ENCODE measurements around the gene PPP1R16B.
"Not testable (repeated sequence)": the region's sequence is repeated elsewhere in the genome, so short reads cannot be mapped to it uniquely, and the experiment has no call there.

PPP1R16B gene

GRCh38 chr20:38853759-38854158 is 48.3 kb downstream of the PPP1R16B start:
- no peak for DNase-seq (ENCODE audit: low read depth)

DNA sequence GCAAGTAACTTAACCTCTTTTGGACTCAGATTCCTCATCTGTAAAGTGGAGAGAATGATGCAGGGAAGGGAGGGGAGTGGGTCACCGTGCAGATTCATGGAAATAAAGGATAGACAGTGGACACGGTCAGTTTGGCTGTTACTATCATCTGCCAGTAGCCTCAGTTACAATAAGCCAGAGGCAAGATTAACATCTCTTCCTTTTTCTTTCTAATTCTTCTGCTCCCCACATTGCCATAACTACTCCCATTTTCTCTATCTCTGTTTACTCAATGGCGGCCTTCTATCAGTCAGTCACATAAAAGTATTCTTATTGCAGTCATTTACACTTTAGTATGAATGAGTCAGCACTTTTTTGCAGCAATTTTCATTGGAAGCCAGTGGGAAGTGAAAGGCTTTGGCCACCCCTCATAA is 49.2 kb downstream of the PPP1R16B start:
- no peak for DNase-seq (ENCODE audit: low read depth)

DNA sequence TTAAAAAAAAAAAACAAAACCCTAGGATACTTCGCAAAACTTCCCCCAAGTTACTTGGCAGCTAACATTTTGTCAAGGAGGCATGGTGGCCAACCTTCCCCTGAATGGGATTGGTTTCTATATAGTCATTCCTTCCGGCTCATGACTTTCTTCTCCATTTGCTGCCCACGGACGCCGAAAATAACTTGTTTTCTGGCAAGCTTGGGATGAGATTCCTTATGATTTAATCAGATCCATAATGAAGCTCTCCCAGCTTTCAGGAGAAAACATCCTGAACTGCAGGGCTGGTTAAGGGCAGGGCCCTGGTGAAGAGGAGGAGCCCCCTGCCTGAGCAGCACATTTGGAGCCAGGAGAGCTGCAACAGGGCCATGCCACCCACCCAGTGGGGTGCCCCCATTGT is 49.9 kb downstream of the PPP1R16B start:
- no peak for DNase-seq (ENCODE audit: low read depth)

DNA sequence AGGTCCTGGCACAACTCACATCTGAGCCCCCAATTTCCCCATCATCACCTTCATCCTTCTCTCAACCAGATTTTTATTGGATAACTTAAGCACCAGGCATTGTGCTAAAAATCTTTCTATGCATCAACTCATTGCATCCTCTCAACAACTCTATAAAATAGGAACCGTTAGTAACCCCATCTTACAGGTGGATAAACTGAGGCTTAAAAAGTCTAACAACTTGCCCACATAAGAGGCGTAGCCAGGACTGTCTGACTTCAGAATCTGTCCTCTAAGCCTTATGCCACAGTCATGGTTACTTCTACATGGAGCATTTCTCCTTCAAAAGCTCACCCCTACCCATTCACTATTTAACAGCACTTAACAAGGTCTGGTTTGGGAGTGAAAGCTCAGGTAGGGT is 51.1 kb downstream of the PPP1R16B start:
- DNase-seq (ENCODE audit: low read depth), result no peak

GRCh38 chr20:38857703-38858102 is 52.2 kb downstream of the PPP1R16B start:
- DNase-seq (ENCODE audit: low read depth), result no peak

DNA sequence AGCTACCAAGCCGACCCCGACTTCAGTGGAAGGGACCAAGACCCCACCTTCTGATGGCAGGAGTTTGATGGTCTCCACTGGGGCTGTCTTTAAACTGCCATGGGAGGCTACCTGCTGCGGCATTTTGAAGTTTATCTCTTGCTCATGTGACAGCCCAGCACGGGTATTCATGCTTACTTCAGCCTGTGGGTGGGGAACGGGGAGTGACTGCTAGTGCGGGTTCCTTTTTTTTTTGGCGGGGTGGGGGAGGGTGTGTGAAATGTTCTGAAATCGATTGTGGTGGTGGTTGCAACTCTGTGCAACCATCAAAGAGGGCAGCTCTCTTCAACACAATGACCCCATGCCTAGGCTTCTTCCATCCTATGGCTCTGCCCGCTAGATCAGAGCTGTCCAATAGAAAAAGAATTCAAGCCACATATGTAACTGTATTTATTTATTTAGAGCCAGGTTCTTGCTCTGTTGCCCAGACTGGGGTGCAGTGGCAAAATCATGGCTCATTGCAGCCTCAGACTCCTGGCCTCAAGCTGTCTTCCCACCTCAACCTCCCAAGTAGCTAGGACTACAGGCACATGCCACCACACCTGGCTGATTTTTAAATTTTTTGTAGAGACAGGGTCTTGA is 53.7 kb downstream of the PPP1R16B start:
- DNase-seq (ENCODE audit: low read depth), result no peak

- DNase-seq (ENCODE audit: low read depth), result not testable (repeated sequence)
Measured at GRCh38 chr20:38859857-38860256, 54.4 kb downstream of the PPP1R16B start.

DNA sequence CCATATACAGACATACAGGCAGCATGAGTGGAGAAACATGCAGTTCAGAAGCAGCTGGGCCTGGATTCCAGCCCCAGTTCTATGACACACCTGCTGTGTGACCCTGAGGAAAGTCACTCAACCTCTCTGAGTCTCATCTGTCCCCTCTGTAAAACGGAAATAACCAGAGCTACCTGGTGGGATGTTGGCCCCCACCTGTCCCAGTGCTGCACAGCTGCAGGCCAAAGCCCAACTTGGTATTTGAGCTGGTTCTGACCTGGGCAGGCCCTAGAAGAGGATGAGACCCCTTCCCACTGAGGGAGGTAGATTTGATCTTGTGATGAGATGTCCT is 55.5 kb downstream of the PPP1R16B start:
- no peak for DNase-seq (ENCODE audit: low read depth)

DNA sequence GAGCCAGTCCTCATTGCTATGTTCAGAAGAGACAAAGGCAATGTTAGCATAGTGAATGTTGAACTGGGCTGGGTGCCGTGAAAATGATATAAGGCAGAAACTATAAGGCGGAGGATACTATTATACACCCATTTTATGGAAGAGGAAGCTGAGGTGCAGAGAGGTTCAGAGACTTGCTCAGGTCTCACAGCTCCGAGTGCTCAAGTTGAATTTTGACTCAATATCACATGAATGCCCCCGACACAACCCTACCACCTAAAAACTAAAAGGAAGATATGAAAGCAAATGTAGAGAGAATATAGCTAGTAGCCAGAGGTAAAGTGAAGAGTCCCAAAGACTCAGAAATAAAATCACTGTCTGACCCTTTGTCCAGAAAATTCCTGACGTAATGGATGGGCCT is 56.7 kb downstream of the PPP1R16B start:
- DNase-seq (ENCODE audit: low read depth), result no peak

DNA sequence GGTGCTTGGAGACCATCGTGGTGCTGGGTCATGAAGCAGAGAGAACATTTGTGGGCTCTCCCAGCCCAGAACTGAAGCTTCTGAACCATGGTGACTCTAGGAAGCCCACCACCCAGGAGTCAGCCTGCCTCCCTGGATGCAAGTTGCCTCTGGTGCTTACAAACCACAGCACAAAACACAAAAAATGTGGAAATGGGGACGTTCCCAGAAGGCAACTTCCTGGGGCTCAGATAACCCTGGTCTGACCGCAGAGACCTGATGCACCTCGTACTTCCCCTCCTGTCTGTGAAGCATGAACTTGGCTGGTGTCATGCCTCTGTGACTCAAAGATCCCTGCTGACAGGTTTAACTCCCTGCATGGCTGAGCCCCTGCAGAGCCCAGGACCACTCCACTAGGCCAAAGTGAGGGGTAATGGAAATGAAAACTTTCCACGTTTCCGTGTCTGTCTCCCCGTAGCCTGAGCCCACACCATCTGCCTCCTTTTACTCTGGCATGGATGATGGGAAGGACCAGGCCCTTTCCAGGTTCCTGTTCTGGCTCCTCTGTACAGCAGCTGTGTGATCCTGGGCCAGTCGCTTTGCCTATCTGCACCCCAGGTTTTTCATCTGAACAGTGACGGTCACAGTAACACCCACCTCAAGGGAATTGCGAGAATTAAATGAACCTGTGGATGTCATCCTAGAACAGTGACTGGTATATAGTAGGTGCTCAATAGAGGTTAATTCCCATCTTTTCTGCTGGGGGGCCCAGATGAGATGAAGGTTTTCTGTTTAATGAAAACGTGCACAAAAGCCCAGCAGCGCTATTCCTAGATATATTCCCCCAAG is 57.7 kb downstream of the PPP1R16B start:
- DNase-seq (ENCODE audit: low read depth), result peak; percentile 56

DNA sequence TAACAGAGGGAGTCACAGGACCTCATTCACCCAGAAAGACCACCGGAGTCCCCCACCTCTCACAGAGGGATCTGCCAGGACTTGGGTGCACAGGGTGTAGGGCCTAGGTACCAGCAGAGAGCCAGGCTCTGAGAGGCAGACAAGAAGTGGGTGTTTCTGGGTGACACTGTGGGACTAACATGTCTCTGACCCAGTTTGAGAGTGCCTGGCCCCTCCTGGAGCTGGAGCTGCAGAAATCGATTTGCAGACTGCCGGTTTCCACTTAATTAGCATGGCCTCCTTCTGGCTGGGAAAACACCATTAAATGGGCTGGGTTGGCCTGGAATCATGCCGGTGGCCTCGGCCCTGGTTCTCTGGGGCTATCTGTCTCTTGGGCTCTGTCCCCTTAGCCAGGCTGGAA is 59.2 kb downstream of the PPP1R16B start:
- no peak for DNase-seq (ENCODE audit: low read depth)

DNA sequence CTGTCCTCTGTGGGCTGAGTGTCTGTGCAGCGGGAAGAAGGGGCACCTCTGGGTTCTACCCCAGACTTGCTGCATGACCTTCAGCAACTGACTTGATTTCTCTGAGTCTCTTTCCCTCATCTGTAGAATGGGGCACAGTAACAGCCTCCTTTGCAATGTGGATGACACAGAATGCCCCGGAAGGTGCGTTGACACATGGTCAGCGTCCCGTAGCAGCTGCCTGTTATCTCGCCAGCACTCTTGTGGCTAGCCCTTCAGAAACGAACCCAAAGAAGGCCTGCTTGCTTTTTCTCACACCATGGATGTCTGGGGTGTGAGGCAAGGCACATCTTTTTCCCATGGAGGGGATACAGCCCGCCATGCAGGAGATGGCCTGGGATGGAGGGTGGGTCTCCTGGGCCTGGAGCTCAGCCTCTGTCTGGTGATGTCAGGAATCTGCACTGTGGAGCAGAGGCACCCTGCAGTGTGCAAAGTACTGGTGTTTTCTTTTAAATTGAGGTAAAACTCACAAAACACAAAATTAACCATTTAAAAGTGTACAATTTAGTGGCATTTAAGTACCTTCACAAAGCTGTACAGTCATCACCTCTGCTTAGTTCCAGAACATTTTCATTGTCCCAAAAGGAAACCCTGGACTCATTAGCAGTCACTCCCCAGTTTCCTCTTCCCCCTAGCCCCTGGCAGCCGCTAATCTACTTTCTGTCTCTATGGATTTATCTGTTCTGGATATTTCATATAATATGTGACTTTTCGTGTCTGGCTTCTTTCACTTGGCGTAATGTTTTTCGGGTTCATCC is 61.0 kb downstream of the PPP1R16B start:
- no peak for DNase-seq (ENCODE audit: low read depth)

GRCh38 chr20:38867062-38867359 is 61.5 kb downstream of the PPP1R16B start:
- no peak for DNase-seq (ENCODE audit: low read depth)

GRCh38 chr20:38870733-38871559 is 65.4 kb downstream of the PPP1R16B start:
- peak; percentile 22 for DNase-seq (ENCODE audit: low read depth)

DNA sequence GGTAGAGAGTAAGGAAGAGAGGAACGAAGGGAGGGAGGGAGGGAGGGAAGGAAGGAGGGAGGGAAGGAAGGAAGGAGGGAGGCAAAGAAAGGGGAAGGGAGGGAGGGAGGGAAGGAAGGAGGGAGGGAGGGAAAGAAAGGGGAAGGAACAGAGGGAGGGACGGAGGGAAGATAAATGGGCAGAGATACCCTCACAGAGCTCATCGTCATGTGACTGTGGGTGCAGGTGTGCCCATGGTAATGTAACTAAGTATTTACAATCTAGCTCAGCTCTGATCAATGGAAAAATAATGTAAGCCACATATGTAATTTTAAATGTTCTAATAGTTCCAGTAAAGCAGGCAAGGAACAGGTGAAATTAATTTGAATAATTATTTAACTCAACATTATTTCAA is 66.1 kb downstream of the PPP1R16B start:
- DNase-seq (ENCODE audit: low read depth), result no peak

DNA sequence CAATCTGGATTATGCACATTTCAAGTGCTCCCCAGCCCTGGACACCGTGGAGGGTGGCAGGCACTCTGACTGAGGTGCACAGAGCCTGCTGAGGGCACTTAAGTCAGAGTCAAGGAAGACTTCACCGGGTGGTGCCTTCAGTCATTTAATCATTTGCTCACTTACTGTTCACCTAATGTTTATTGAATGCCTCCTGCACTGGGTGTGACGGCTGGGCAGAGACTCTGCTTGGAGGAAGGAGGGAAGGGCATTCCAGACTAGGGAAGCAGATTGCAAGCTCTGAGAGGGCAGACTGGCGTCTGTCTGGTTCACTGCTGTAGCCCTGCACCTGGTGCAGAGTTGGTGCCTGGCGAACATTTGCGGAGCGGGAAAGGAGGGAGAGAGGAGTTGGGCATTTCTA is 66.5 kb downstream of the PPP1R16B start:
- DNase-seq (ENCODE audit: low read depth), result no peak

DNA sequence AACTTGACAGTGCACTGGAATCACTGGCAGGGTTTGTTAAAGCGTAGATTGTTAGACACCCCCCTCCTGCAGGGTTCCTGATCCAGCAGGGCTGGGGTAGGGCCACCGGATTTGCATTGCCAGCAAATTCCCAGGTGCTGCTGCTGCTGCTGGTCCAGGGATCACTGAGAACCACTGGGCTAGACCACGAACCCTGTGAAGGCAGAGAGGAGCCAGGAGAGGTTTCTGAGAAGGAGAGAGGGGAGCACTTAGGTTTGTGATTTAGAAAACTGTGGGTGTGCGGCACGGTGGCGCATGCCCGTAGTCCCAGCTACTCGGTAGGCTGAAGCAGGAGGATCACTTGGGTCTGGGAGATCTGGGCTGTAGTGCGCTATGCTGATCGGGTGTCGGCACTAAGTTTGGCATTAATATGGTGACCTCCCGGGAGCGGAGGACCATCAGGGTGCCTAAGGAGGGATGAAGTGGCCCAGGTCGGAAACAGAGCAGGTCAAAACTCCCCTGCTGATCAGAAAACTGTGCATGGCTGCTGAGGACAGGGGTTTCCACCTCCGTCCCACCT is 67.1 kb downstream of the PPP1R16B start:
- no peak for DNase-seq (ENCODE audit: low read depth)

DNA sequence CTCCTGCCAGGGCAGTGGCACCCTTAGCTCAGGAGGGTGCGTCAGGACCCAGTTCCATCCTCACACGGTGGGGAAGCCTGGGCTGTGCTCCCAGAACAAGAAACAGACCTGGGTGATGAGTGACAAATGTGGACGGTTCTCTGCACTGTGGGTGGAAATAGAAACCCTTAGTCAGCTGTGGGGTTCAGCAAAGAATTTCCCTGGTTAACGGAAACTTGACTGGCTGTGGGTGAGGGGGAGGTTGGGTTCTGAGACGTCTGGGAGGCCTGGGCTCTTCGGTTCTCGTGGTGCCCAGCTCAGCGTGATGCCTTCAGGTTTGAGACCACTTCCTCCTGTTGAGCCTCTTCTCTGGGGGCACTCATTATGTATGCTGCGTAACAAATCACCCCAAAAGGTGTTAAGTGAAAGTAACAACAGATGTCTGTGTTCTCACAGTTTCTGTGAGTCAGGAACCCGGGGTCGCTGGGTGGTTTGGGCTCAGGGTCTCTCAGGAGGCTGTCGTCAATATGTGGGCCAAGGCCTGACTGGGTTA is 67.6 kb downstream of the PPP1R16B start:
- DNase-seq (ENCODE audit: low read depth), result peak; percentile 55

GRCh38 chr20:38874460-38875174 is 69.1 kb downstream of the PPP1R16B start:
- no peak for DNase-seq (ENCODE audit: low read depth)

- DNase-seq (ENCODE audit: low read depth), result peak; percentile 49
Measured at GRCh38 chr20:38875175-38875993, 69.9 kb downstream of the PPP1R16B start.
